RWPE2 (cell line): ENCODE data around the gene IGSF11.

Experiments
- ATAC-seq: fragments of 200-7000 bp; cut with Tn5 transposase; 3 replicates; pipeline ENCODE4 v1.9.1; 2021; ENCODE audit warnings: low read depth
- DNase-seq: peaks from one replicate; pipeline ENCODE4 v3.0.0-alpha.2; 2020; ENCODE audit warnings: low spot score
- H3K27ac ChIP-seq: fragments of 450-650 bp; 2 replicates; pipeline ENCODE4 v1.5.1; 2017; ENCODE audit warnings: mild to moderate bottlenecking; ENCODE audit not compliant: poor library complexity, severe bottlenecking
- H3K27me3 ChIP-seq: fragments of 250-450 bp; sonication (Bioruptor Pico); 2 replicates; pipeline ENCODE4 v1.5.1; 2021; ENCODE audit warnings: mild to moderate bottlenecking, moderate library complexity; ENCODE audit not compliant: insufficient read depth, poor library complexity, severe bottlenecking
- H3K36me3 ChIP-seq: fragments of 250-450 bp; sonication (Bioruptor Pico); 2 replicates; pipeline ENCODE4 v1.5.1; 2020; ENCODE audit warnings: low read depth, mild to moderate bottlenecking, moderate library complexity
- H3K4me1 ChIP-seq: fragments of 250-450 bp; sonication (Bioruptor Pico); 2 replicates; pipeline ENCODE4 v1.5.1; 2021; ENCODE audit warnings: mild to moderate bottlenecking, moderate library complexity; ENCODE audit not compliant: insufficient read depth, poor library complexity, severe bottlenecking
- H3K4me3 ChIP-seq: fragments of 250-450 bp; sonication (Bioruptor Pico); 2 replicates; pipeline ENCODE4 v1.5.1; 2021; ENCODE audit warnings: mild to moderate bottlenecking, moderate library complexity; ENCODE audit not compliant: severe bottlenecking
- H3K9me3 ChIP-seq: fragments of 250-450 bp; sonication (Bioruptor Pico); 2 replicates; pipeline ENCODE4 v1.5.1; 2021; ENCODE audit warnings: mild to moderate bottlenecking, moderate library complexity; ENCODE audit not compliant: severe bottlenecking
- TF ChIP-seq, protein P1 (sequence below): fragments of 450-650 bp; IDR thresholded peaks from one replicate; pipeline ENCODE4 v1.5.1; 2017; ENCODE audit warnings: mild to moderate bottlenecking, moderate library complexity; ENCODE audit not compliant: poor library complexity, severe bottlenecking

IGSF11 gene

DNA sequence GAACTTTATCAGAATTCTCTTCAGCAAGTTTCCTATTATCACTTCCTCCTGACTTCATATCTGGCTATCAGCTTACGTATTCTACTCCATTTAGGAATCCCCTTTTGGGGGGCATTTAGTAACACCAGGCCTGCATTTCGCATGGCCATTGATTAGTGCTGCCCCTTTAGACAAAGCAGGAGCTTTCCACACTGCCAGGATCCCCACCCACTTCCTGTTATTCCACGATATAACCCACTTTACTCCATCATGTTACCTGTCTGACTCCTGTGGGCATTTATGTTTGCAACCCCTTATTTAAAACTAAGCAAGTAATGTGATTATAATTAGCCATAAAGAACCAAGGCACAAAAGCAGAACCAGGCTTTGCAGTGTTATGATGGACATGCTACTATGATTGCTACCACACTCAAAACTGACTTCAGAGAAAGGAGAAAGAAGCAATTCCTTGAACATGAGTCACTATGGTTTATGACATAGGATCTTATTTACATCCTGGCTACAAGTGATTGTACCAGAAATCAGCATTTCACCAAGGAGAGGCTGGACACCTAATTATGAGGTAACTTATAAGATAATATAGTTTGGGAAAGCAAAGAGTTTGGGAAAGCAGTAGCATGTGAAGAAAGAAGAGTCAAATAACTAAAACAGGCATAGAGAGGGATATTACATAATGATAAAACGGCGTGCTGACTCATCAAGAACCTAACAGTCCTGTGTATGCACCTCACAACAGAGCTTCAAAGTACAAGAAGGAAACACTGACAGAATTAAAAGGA is 96.3 kb downstream of the IGSF11 start:
- no peaks in the 10 kb centered on the region for H3K36me3 ChIP-seq
- no peak overlapping the region for H3K27ac ChIP-seq
- no peaks in the 10 kb centered on the region for H3K27me3 ChIP-seq
- no peak for DNase-seq
- ATAC-seq, result peak; percentile 78
- TF ChIP-seq, protein P1, sequence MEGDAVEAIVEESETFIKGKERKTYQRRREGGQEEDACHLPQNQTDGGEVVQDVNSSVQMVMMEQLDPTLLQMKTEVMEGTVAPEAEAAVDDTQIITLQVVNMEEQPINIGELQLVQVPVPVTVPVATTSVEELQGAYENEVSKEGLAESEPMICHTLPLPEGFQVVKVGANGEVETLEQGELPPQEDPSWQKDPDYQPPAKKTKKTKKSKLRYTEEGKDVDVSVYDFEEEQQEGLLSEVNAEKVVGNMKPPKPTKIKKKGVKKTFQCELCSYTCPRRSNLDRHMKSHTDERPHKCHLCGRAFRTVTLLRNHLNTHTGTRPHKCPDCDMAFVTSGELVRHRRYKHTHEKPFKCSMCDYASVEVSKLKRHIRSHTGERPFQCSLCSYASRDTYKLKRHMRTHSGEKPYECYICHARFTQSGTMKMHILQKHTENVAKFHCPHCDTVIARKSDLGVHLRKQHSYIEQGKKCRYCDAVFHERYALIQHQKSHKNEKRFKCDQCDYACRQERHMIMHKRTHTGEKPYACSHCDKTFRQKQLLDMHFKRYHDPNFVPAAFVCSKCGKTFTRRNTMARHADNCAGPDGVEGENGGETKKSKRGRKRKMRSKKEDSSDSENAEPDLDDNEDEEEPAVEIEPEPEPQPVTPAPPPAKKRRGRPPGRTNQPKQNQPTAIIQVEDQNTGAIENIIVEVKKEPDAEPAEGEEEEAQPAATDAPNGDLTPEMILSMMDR, result no peak
- no peaks in the 10 kb centered on the region for H3K9me3 ChIP-seq
- no peaks in the 10 kb centered on the region for H3K4me1 ChIP-seq
- no peak overlapping the region for H3K4me3 ChIP-seq

DNA sequence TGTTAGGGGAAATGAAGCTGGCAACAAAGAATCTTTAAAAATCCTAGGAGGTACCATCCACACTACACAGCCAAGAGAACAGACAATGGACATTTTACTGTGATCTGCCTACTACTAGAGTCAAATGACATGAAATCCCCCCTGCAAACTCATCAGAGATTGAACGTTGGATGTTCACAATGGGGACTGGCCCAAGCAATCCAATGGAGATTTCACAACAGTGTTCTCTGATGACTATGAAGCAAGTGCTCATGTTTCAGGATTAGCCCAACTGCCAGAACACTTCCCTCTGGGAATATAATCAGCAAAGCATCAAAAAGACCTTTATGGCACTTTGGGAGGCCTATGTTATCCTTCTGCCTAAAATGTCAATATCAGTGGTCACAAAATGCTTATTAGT is 97.8 kb downstream of the IGSF11 start:
- Histone ChIP-seq H3K4me1 (no peaks in the 10 kb centered on the region), H3K36me3 (no peaks in the 10 kb centered on the region), H3K9me3 (no peaks in the 10 kb centered on the region), H3K27ac (no peak overlapping the region), H3K4me3 (no peak overlapping the region), H3K27me3 (no peaks in the 10 kb centered on the region)
- TF ChIP-seq, protein P1, result no peak
- no peak for DNase-seq
- no peak for ATAC-seq

DNA sequence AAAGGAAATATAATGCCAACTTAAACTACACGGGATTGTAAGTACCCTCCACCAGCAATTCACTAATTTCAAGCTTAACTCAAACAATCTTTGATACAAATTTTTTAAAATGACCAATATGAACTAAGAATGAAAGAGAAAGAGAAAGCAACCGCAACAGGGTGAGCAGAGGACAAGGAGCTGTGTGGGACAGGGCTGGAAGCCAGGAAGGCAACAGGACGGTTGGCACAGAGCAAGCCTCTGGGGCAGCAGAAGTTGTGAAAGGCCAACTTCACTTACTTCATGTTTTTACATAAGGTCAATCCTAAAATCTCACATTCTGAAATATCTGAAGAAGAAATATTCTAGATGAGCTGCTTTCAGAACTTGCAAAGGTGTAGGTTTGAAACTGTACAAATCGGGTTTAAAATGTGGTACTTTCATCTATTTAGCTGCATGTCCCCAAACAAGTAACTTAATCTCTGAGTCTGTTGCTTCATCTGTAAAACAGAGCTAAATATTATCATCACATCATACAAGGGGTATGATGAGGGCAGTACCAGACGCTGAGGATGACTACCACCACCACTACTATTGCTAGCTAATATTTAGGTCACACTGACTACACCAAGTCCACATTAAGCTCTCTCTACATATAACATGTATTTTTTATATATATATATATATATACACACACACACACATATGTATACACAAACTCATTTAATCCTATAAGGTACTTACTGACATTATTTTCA is 101.7 kb downstream of the IGSF11 start:
- H3K4me1 ChIP-seq, result no peaks in the 10 kb centered on the region
- no peaks in the 10 kb centered on the region for H3K27me3 ChIP-seq
- TF ChIP-seq, protein P1, result no peak
- H3K9me3 ChIP-seq, result no peaks in the 10 kb centered on the region
- H3K36me3 ChIP-seq, result no peaks in the 10 kb centered on the region
- no peak overlapping the region for H3K27ac ChIP-seq
- H3K4me3 ChIP-seq, result no peak overlapping the region
- DNase-seq, result no peak
- ATAC-seq, result no peak

DNA sequence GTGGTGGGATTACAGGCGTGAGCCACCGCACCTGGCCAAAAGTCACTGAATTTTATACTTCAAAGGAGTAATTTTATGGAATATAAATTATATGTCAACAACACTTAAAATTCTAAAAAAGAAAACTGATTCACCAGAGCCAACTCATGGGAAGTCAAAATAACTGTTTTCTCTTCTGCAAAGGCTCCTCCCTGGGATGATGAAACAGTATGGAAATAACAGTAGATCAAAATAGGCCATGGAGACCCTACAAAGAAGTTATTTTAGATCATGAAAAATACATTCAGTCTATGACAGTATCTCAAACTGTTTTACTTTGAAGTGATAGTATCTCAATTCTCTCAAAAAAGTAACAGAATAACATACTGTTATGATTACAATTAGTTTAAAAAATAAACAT is 102.7 kb downstream of the IGSF11 start:
- DNase-seq, result no peak

More for the DNA sequence above, 102.7 kb downstream of the IGSF11 start:
- TF ChIP-seq, protein P1, result no peak
- Histone ChIP-seq H3K36me3 (no peaks in the 10 kb centered on the region), H3K27me3 (no peaks in the 10 kb centered on the region), H3K9me3 (no peaks in the 10 kb centered on the region), H3K27ac (no peak overlapping the region), H3K4me1 (no peaks in the 10 kb centered on the region), H3K4me3 (no peak overlapping the region)
- ATAC-seq, result no peak
